ENCODE results near the gene TRERF1.

GRCh38 chr6:42236030-42236429, 215.7 kb downstream of the TRERF1 start:
- TF ChIP-seq ZNF331 (CRISPR knock-in tag; IDR thresholded peaks at IDR 0.05; ENCODE audit: low read depth) (no peak), EZH2 (IDR thresholded peaks at IDR 0.05; ENCODE audit: low read depth, unreplicated experiment) (no peak), CTCF (conservative IDR thresholded peaks at IDR 0.05; ENCODE audit: low read depth in 2 of 2) (no peak), POLR2AphosphoS5 (IDR thresholded peaks at IDR 0.05; ENCODE audit: low read depth) (no peak), EZH2phosphoT487 (IDR thresholded peaks at IDR 0.05; ENCODE audit: unreplicated experiment) (no peak), REST (IDR thresholded peaks at IDR 0.05; ENCODE audit: unreplicated experiment) (no peak), JUNB (IDR thresholded peaks at IDR 0.05; ENCODE audit: unreplicated experiment) (no peak), ZNF114 (CRISPR knock-in tag; IDR thresholded peaks at IDR 0.05) (no peak)

Data from GM23338 (cell line).